Lower leg skin (tissue), 3 donors: ENCODE measurements around the gene KCNB1.

Experiments
- POLR2A ChIP-seq, 2 donors: fragments of 450-650 bp; IDR thresholded peaks; one replicate each; pipeline ENCODE4 v1.6.1; 2016 to 2017; ENCODE audit warnings: antibody characterized with exemption in 2 of 2, mild to moderate bottlenecking in 1 of 2, moderate library complexity in 1 of 2
- TF ChIP-seq, protein P1 (sequence below), 3 donors: fragments of 450-650 bp; IDR thresholded peaks; one replicate each; pipeline ENCODE4 v1.5.1; 2016; ENCODE audit warnings: antibody characterized with exemption in 3 of 3, mild to moderate bottlenecking in 3 of 3, moderate library complexity in 2 of 3

DNA sequence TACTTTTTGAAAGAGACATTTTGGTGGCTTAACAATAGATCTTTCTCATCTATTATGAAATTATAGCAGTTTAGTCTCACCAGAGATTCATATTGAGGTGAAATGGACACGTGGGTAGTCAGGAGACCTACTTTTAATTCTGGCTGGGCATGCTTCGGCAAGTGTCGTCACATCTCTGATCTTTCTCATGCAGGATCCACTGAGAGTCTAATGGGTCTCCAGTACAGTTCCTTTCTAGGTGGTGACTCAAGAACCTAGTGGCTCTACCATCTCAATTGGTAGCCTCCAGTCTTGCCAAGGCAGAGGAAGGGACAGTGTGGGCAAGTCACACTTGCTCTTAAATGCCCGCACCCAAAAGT, 94.9 kb downstream of the KCNB1 start:
- TF ChIP-seq, protein P1, sequence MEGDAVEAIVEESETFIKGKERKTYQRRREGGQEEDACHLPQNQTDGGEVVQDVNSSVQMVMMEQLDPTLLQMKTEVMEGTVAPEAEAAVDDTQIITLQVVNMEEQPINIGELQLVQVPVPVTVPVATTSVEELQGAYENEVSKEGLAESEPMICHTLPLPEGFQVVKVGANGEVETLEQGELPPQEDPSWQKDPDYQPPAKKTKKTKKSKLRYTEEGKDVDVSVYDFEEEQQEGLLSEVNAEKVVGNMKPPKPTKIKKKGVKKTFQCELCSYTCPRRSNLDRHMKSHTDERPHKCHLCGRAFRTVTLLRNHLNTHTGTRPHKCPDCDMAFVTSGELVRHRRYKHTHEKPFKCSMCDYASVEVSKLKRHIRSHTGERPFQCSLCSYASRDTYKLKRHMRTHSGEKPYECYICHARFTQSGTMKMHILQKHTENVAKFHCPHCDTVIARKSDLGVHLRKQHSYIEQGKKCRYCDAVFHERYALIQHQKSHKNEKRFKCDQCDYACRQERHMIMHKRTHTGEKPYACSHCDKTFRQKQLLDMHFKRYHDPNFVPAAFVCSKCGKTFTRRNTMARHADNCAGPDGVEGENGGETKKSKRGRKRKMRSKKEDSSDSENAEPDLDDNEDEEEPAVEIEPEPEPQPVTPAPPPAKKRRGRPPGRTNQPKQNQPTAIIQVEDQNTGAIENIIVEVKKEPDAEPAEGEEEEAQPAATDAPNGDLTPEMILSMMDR (IDR thresholded peaks at IDR 0.05) = no peak
- TF ChIP-seq POLR2A (IDR thresholded peaks at IDR 0.05) = no peak
